Left lobe of liver (tissue), 2 donors: ENCODE measurements around the gene GCLM. TPM values are rescaled to one million over a fixed set of nuclear protein-coding genes. Genes with fewer than 3 reads are reported as not detected.
A peak's percentile ranks its signal among the peaks of the same experiment; 100 is the strongest.
"Not testable (repeated sequence)": the region's sequence is repeated elsewhere in the genome, so short reads cannot be mapped to it uniquely, and the experiment has no call there.

Experiments used
- ATAC-seq: fragments of 200-7000 bp; cut with Tn5 transposase; one replicate; pipeline ENCODE4 v1.9.1; 2020; ENCODE audit warnings: mild to moderate bottlenecking, moderate library complexity
- DNase-seq: peaks from one replicate; pipeline ENCODE4 v3.0.0-alpha.2; 2020; ENCODE audit warnings: low spot score
- total RNA-seq: library from RNA; stranded (reverse); gene quantifications from one replicate; pipeline ENCODE4 v1.2.1, GENCODE V29; 2021
- donor health status: DM: no; HTN: no; CAD: no; lungs with moderate emphysema.
- donor health status: DM: no; HTN: yes; CAD: no.

The GCLM gene
- total RNA-seq, 1 donor from 2014 or later = 27.8 TPM

DNA sequence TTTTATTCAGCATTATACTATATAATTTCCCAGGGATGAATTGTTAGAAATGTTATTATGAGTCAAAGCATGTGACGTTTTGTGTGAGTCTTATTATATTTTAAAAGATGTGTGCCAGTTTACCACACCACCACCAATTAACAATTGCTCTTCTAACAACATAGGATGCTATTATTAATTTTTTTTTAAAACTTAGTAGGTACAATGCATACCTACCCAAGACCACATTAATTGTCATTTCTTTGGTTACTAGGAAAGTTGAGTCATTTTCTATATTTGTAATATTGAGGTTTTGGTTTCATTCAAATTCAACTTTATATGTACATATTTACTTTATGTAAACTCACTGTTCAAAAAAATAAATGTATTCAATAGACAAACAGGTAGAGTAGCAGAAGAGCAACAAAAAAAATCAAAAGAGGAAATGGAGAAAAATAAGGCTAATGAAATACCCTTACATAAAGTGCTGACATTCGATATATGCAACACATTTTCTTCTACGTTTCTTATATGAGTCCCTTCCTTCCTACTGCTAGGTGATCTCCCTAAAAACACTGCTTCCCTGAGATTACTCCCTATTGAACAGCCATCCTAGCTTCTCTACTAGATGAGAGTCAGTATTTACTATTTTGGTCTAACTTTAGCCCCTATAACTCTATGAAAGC is 9.6 kb downstream of the GCLM start:
- ATAC-seq = no peak

DNA sequence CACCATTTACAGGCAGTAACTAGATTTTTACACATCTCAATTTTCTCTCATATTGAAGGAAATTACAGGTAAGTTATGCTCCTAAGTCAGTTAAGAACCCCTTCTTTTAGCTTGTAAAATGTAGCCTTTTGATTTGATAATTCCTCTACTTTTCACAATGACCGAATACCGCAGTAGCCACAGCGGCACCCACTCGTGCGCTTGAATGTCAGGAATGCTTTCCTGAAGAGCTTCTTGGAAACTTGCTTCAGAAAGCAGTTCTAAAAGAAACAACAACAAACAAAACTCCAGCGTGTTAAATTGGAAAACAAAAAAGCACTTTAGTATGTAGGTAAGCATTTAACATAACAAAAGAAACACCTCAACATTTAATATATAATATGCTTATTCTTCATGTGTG is 20.3 kb downstream of the GCLM start:
- DNase-seq (no peak), ATAC-seq (no peak)

More for the DNA sequence above, 9.6 kb downstream of the GCLM start:
- no peak for DNase-seq

DNA sequence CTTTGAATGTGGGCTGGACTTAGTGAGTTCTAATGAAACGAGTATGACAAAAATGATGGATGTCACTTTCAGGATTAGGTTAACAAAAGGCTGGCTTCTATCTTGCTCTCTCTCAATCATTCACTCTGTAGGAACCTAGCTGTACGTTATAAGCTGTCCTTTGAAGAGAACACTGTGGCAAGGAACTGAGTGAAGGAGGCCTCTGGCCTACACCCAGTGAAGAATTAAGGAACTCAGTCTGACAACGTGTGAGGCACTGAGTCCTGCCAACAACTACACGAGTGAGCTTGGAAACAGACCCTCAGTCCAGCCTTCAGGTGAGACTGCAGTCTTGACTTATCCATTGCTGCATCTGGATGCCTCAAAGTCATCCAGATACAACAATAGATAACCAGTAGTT is 27.0 kb downstream of the GCLM start:
- DNase-seq (no peak), ATAC-seq (no peak)

DNA sequence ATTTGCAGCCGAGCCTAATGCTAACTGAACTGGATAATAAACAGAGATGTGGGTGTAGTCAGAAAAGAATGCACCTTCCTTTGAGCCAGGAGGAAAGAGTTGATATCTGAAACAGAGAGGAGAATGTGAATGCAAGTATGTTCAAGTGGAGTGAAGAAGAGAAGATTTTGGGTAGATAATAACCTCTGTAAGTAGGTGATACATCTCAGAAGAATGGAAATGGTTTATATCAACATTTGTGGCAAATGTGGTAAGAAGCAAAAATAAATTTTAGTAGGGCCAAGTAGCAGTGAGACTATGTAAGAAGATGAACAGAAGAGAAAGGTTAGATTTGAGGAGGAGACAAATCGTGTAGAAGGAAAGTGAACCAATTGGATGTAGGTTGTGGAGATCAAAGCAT is 28.5 kb downstream of the GCLM start:
- DNase-seq (no peak), ATAC-seq (no peak)

DNA sequence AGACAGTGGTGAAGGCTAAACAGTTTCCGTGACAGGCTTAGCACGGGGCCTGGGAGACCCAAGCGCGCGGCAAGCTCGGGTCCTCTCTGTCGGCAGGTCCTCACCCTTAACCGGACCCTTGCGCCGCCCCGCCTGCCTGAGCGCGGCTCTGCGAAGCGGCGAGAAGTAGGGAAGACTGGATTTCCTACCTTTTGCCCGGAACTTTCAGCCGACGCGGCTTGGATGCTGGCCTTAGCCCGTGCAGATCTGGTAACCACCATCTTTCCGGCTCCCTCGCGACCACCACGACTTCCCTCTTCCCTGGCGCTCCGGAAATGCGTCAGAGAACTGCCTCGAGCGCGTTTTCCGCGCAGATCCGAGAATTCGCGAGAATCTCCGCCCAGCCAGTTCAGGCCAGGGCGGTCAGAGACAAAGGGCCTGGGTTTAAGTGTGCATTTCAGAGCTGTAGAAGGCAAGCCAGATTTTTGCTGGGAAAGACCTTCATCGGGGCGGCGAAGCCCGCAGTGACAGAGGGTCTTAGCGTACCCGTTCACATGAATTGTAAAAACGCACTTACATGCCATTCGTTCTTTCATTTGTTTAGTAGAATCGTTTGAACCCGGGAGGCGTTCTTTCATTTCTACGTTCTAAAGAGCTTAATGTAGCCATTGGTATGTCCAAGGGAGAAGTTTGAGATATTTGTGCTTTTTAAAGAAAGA is 30.2 kb downstream of the GCLM start, which contains the start of gene DNTTIP2:
TSS of gene DNTTIP2 (minus strand) at position 318 of the 698 bp plus-strand sequence. CDS start at position 260, 58 bp downstream.
- peak; percentile 95 for ATAC-seq
- DNase-seq = peak; percentile 93

DNA sequence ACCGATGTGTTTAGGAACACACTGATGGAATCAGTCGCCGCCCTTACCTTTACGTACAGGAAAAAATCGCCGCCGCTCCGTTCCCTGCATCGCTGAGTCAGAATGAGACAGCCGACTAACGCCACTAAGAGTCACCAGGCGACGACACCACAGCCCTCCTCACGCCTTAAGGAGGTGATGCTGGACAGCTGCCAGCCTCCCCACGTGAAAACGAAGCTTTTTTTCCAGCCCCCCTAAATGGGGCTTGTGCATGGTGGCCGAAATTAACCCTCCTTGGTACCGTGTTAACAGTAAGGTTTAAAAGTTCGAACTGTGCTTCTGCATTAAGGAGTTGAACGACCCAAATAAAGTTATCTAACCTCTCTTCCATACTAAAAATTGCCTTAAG is 30.7 kb downstream of the GCLM start:
- ATAC-seq (peak; percentile 47), DNase-seq (peak; percentile 57)

DNA sequence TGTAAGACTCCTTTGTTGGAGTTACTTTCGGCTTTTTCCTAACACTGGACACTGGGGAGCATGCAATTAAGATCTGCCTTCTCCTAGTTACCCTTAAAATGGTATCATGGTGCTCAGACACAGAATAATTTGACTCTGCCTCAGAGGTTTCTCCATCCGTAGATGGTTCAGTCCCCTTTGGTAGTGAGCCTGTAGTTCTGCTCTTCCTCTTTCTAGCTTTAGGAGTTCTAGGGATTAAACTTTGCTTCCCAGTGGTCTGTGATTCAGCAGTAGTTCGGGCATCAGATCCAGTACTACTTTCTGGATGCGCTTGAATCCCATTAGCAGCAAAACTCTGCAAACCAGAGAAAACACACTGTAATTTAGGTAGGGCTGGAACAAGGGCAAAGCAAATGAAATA is 31.7 kb downstream of the GCLM start:
- ATAC-seq (no peak), DNase-seq (no peak)

DNA sequence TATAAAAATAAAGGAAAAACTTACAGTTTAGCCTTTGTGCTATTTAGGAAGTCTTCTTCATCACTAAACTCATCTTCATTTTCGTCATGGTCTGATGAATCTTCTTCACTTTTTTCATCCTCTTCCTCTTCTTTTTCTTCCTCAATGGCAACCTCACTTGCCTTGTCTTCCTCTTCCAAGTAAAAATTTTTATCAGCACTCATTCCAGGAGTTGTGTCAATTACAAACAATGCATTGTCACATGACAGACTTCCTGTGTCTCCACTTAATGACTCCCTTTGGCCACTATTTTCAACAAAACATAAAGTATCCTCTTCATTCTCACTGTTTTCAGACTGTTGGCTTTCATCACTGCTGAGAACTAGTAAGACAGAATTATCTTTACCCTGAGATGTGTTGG is 33.0 kb downstream of the GCLM start:
- ATAC-seq (no peak), DNase-seq (no peak)

DNA sequence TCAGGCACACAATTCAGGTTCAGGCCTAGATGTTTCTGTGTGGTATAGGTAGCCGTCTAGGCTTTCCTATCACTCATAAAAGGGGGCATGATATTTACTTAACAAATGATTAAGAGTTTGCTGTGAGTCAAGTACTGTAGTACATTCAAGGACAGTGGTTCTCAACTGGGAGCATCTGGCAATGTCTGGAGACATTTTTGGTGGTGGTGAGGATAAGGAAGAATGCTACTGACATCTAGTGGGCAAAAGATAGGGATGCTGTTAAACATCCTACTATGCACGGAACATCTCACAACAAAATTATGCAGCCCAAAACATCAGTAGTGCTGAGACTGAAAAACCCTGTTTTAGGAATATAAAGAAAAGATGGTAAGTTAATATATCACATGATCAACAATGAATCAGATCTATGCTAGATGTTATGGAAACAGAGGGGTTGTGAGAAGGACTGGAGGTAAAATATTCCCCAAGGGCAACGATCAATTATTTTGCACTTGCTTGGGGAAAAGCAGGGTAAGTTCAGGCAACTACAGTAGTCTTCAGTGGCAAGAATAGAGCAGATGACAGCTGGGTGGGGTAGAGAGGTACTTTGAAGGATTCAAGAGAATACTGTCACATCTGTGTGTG is 35.1 kb downstream of the GCLM start:
- ATAC-seq (no peak), DNase-seq (no peak)

DNA sequence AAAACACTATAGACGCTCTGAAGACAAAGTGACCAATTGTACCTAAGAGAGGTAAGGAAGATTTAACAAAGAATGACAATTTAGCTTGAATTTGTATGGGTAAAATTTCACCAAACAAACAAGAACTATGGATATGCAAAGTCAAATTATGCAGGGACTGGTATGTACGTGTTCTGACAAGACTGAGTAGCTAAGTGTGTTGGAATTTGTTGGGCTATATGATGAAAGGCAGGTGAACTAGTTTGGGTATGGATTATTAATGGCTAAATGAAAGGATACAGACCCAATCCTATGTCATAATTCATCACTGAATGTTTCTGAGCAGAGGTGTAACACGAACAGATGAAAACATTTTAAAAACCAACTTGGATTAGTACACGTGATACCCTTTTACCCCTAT is 37.9 kb downstream of the GCLM start:
- no peak for DNase-seq
- no peak for ATAC-seq

DNA sequence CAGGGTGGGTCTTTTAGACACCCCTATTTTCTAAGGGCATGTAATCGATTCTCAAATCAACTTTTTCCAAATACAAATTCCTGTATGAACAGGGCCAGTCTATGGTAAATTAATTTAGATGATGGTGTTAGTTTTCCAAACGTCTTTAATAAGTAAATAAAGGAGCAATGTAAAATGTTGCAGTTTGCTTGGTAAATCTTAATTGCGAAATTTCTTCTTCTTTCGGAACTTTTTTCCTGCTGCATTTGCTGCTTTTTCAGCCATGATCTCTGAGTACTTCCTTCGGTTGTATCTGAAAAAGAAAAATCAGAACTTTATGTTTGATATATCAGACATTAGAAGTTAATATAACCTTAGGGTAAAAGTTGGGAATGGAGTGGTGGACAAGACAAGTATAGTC is 39.6 kb downstream of the GCLM start:
- no peak for DNase-seq
- no peak for ATAC-seq

DNA sequence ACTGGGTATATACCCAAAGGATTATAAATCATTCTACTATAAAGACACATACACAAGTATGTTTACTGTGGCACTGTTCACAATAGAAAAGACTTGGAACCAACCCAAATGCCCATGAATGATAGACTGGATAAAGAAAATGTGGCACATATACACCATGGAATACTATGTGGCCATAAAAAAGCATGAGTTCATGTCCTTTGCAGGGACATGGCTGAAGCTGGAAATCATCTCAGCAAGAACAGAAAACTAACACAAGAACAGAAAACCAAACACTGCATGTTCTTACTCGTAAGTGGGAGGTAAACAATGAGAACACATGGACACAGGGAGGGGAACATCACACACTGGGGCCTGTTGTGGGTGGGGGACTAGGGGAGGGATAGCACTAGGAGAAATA is 40.7 kb downstream of the GCLM start:
- not testable (repeated sequence) for ATAC-seq, DNase-seq

DNA sequence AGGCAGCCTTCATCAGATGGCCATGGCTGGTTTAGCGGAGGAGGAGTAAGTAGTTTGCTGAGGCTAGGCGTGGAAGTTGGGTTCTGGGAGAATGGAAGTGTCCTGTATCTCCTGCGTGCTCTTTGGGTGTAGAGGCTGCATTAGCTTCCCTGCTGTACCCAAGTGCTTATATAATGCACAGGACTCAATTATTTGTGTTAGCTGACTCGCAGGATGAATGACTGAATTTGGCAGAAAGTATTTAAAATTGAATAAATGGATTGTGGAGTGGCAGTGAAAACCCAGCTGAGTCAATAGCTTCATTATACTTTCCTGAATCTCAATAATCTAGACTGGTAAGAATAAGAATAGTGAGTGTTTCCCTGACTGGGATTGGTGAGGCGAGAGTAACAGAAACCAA is 44.0 kb downstream of the GCLM start:
- DNase-seq = no peak
- ATAC-seq = no peak

DNA sequence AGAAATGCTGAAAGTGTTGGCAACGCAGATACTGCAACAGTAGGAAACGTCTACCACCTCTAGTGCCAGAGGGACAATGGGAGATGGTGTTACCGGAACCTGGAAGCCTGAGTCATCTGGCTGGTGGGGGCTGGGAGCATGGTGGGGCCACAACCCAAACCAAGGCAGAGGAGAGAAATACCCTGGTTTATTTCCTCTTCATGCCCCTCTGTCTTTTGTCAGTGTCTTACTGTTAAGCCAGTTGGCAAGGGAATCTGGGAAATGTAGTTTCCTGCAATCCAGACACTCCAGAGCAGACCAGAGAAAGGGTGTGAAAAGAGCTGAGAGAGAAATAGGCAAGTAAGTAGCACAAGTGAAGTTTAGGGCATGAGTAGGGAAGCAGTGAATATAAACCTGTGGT is 45.1 kb downstream of the GCLM start:
- ATAC-seq (no peak), DNase-seq (no peak)

DNA sequence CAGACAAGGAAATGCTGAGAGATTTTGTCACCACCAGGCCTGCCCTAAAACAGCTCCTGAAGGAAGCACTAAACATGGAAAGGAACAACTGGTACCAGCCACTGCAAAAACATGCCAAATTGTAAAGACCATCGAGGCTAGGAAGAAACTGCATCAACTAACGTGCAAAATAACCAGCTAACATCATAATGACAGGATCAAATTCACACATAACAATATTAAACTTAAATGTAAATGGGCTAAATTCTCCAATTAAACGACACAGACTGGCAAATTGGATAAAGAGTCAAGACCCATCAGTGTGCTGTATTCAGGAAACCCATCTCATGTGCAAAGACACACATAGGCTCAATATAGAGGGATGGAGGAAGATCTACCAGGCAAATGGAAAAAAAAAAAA is 51.6 kb downstream of the GCLM start:
- not testable (repeated sequence) for DNase-seq, ATAC-seq

DNA sequence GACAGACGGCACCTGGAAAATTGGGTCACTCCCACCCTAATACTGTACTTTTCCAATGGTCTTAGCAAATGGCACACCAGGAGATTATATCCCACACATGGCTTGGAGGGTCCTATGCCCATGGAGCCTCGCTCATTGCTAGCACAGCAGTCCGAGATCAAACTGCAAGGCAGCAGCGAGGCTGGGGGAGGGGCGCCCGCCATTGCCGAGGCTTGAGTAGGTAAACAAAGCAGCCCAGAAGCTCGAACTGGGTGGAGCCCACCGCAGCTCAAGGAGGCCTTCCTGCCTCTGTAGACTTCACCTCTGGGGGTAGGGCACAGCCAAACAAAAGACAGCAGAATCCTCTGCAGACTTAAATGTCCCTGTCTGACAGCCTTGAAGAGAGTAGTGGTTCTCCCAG is 53.2 kb downstream of the GCLM start:
- ATAC-seq, DNase-seq: not testable (repeated sequence)

DNA sequence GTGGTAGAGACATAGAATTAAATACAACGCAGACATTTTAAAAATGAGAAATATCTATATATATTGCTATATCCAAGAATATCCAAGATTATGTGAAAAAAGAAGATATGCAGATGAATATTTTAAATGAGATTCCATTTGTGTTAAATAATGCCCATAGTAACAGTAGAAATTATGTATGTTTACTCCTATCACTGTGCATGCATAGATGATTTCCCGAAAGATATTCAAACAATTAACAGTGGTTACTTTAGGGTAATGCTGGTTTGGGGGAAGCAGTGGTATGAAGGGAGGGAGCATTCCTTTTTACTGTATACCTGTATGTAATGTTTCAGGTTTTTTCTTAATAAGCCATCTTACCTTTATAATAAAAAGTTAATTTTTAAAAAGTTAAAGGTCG is 55.3 kb downstream of the GCLM start:
- DNase-seq = no peak
- no peak for ATAC-seq

DNA sequence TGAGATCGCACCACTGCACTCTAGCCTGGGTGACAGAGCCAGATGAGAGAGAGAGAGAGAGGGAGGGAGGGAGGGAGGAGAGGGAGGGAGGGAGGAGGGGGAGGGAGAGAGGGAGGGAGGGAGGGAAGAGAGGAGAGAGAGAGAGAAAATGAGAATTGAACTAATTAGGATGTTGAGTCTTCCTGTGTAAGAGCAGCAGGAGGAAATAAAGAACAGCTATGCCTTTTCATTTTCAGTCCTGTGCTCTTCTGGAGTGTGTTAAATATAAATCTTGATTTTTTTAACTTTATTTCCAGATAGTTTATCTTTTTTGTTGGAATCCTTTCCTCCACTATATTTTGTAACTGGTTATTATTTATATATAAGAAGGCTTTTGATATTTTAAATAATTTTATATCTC is 57.4 kb downstream of the GCLM start:
- DNase-seq (no peak), ATAC-seq (no peak)

DNA sequence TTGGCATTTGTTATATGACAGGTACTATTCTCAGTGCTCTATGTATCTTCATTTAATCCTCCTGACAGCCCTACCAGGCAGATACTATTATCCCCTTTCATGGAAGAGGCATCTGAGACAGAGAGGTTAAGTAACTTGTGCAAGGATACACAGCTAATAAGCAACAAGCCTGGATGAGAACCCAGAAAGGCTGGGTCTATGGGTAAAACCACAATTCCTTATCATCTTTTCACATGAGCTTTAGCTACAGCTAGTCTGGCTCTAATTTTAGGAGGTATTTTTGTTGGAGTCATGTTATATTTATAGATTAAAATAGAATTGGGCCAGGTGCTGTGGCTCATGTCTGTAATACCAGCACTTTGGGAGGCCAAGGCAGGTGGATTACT is 57.9 kb downstream of the GCLM start:
- DNase-seq (no peak), ATAC-seq (no peak)

DNA sequence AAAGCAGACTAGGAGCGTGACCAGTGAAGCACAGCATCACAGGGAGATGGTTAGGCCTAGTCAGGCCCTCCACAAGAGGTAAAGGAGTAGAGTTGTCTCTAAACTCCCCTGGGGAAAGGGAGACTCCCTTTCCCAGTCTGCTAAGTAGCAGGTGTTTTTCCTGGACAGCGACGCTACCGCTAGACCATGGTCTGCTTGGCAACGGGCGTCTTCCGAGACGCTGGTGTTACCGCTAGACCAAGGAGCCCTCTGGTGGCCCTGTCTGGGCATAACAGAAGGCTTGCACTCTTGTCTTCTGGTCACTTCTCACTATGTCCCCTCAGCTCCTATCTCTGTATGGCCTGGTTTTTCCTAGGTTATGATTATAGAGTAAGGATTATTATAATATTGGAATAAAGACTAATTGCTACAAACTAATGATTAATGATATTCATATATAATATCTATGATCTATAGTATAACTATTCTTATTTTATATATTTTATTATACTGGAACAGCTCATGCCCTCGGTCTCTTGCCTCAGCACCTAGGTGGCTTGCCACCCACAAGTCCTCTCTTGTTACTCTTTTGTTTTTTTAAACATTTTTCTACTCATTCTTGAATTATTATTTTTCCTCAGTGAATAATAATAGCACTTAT is 58.4 kb downstream of the GCLM start:
- peak; percentile 72 for DNase-seq
- not testable (repeated sequence) for ATAC-seq

DNA sequence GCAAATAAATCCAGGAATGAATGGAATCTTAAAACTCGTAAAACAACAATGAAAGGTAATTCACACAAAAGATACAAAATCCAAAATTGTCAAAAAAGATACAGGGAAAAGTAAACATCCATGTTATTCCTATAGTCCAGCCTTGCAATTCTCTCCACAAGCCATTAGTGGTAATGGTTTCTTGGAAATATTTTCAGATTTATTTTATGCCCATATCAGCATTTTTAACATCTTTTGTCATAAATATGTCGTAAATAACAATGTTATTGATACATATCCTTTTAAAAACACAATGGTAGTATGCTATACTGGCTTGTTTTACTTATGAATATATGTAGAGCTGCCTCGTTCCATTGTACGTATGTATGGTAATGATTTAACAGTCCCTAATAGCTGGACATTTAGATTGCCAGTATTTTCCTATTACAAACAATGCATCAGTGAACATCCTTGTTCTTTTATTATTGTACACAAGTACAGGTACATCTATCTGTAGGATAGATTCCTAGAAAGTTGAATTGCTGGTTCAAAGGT is 60.8 kb downstream of the GCLM start:
- DNase-seq (no peak), ATAC-seq (no peak)
